Breast epithelium (tissue), 4 donors: Measurements from ENCODE around the gene STXBP6. TPM values are rescaled to one million over a fixed set of nuclear protein-coding genes. Genes with fewer than 3 reads are reported as not detected.

ENCODE experiments used
- DNase-seq, 2 donors: peaks; one replicate each; pipeline ENCODE4 v3.0.0-alpha.2; 2019; ENCODE audit warnings: low spot score in 2 of 2
- H3K27ac ChIP-seq, 2 donors: fragments of 200-600 bp; sonication (generic) in 1 of 2; one replicate each; pipeline ENCODE4 v1.5.1; 2016 to 2019; ENCODE audit warnings: mild to moderate bottlenecking in 1 of 2
- H3K27me3 ChIP-seq, 2 donors: fragments of 200-600 bp; sonication (generic) in 1 of 2; one replicate each; pipeline versions ENCODE4 v1.5.1 to v1.6.0; 2017 to 2019; ENCODE audit warnings: control low read depth in 1 of 2, mild to moderate bottlenecking in 1 of 2
- H3K36me3 ChIP-seq: fragments of 200-600 bp; one replicate; pipeline ENCODE4 v1.5.1; 2019
- H3K4me1 ChIP-seq, 2 donors: fragments of 200-600 bp; sonication (generic); one replicate each; pipeline ENCODE4 v1.5.1; 2016 to 2019; ENCODE audit warnings: control low read depth in 1 of 2
- H3K4me3 ChIP-seq, 3 donors: fragments of 200-600 bp; sonication (generic); 1 replicate in 2 of 3; 2 replicates in 1 of 3; pipeline ENCODE4 v1.5.1; 2016 to 2019; ENCODE audit warnings: mild to moderate bottlenecking in 3 of 3, moderate library complexity in 2 of 3
- H3K9me3 ChIP-seq, 2 donors: fragments of 200-600 bp; sonication (generic) in 1 of 2; one replicate each; pipeline ENCODE4 v1.5.1; 2016 to 2019; ENCODE audit warnings: control low read depth in 1 of 2
- CTCF ChIP-seq, 3 donors: fragments of 450-650 bp; IDR thresholded peaks; one replicate each; pipeline ENCODE4 v1.5.1; 2016 to 2017; ENCODE audit warnings: antibody characterized with exemption in 3 of 3, mild to moderate bottlenecking in 3 of 3, moderate library complexity in 3 of 3
- POLR2A ChIP-seq: fragments of 450-650 bp; IDR thresholded peaks from one replicate; pipeline ENCODE4 v1.6.1; 2016; ENCODE audit warnings: antibody characterized with exemption, mild to moderate bottlenecking, moderate library complexity
- POLR2AphosphoS5 ChIP-seq, 3 donors: sonication (generic); formaldehyde crosslinking; IDR thresholded peaks; one replicate each; pipeline ENCODE4 v1.6.1; 2017; ENCODE audit warnings: antibody characterized with exemption in 3 of 3
- intact Hi-C: fragments of 100-400 bp; cut with DNase I; formaldehyde crosslinking; loops from one replicate; pipeline ENCODE4 v1.15.1; 2023; ENCODE audit warnings: low total_unique reads
- total RNA-seq, 3 donors: library from RNA; depleted of rRNA; stranded (reverse); fragments of >200 nt; gene quantifications; one replicate each; pipeline ENCODE4 v1.1.0, GENCODE V29; 2016

The STXBP6 gene
- total RNA-seq, 3 donors from 2014 or later, result 2.6 to 8.3 (median 5.3) TPM

- no peaks in the 10 kb centered on the region for H3K4me1 ChIP-seq
- H3K9me3 ChIP-seq, result no peaks in the 10 kb centered on the region
- no peak for TF ChIP-seq CTCF (IDR thresholded peaks at IDR 0.05)
- no peak for TF ChIP-seq POLR2AphosphoS5 (IDR thresholded peaks at IDR 0.05)
- no peak for TF ChIP-seq POLR2A
- no peak overlapping the region for H3K4me3 ChIP-seq
- no peaks in the 10 kb centered on the region for H3K36me3 ChIP-seq
- no peak for DNase-seq
- intact Hi-C loops, result no loop called here
- no peaks in the 10 kb centered on the region for H3K27me3 ChIP-seq
- no peak overlapping the region for H3K27ac ChIP-seq
Observed at GRCh38 chr14:25092258-25092740, 42.4 kb upstream of the STXBP6 start.

GRCh38 chr14:25090716-25091454 lies 40.9 kb upstream of the STXBP6 start:
- H3K36me3 ChIP-seq, result no peaks in the 10 kb centered on the region
- no peaks in the 10 kb centered on the region for H3K27me3 ChIP-seq
- no peak overlapping the region for H3K4me3 ChIP-seq
- DNase-seq, result peak in 1 of 2 donors; percentile 22
- no peak for TF ChIP-seq CTCF (IDR thresholded peaks at IDR 0.05)
- TF ChIP-seq POLR2A, result no peak
- no peak for TF ChIP-seq POLR2AphosphoS5 (IDR thresholded peaks at IDR 0.05)
- no peaks in the 10 kb centered on the region for H3K9me3 ChIP-seq
- H3K4me1 ChIP-seq, result no peaks in the 10 kb centered on the region
- intact Hi-C loops, result no loop called here
- no peak overlapping the region for H3K27ac ChIP-seq

- H3K36me3 ChIP-seq, result no peaks in the 10 kb centered on the region
- H3K9me3 ChIP-seq, result no peaks in the 10 kb centered on the region
- H3K4me1 ChIP-seq, result no peaks in the 10 kb centered on the region
- H3K27me3 ChIP-seq, result no peaks in the 10 kb centered on the region
- TF ChIP-seq POLR2AphosphoS5 (IDR thresholded peaks at IDR 0.05) (no peak), POLR2A (no peak)
- no peak overlapping the region for H3K27ac ChIP-seq
- DNase-seq, result no peak
- no peak overlapping the region for H3K4me3 ChIP-seq
- intact Hi-C loops, result no loop called here
Observed at GRCh38 chr14:25090256-25090655, 40.3 kb upstream of the STXBP6 start.

GRCh38 chr14:25089496-25089895 lies 39.5 kb upstream of the STXBP6 start:
- H3K9me3 ChIP-seq, result no peaks in the 10 kb centered on the region
- no peaks in the 10 kb centered on the region for H3K36me3 ChIP-seq
- intact Hi-C loops, result no loop called here
- DNase-seq, result no peak
- no peak overlapping the region for H3K27ac ChIP-seq
- TF ChIP-seq POLR2A (no peak), POLR2AphosphoS5 (IDR thresholded peaks at IDR 0.05) (no peak), CTCF (IDR thresholded peaks at IDR 0.05) (no peak)
- H3K4me1 ChIP-seq, result no peaks in the 10 kb centered on the region
- H3K27me3 ChIP-seq, result no peaks in the 10 kb centered on the region
- no peak overlapping the region for H3K4me3 ChIP-seq

- Histone ChIP-seq H3K27me3 (no peaks in the 10 kb centered on the region), H3K27ac (no peak overlapping the region), H3K4me3 (no peak overlapping the region), H3K9me3 (no peaks in the 10 kb centered on the region), H3K36me3 (no peaks in the 10 kb centered on the region), H3K4me1 (no peaks in the 10 kb centered on the region)
- DNase-seq, result no peak
- TF ChIP-seq POLR2A (no peak), POLR2AphosphoS5 (IDR thresholded peaks at IDR 0.05) (no peak), CTCF (IDR thresholded peaks at IDR 0.05) (no peak)
- intact Hi-C loops, result no loop called here
Observed at GRCh38 chr14:25086821-25087396, 37.0 kb upstream of the STXBP6 start.
